HG02870 (cell line): ENCODE data around the gene FPR1.

Source experiments
- ATAC-seq: cut with Tn5 transposase; IDR thresholded peaks from one replicate; pipeline ENCODE4 v1.9.1; 2021; ENCODE audit warnings: mild to moderate bottlenecking, moderate library complexity; ENCODE audit not compliant: unreplicated experiment

The FPR1 gene

GRCh38 chr19:51708811-51709210 lies 42.9 kb downstream of the FPR1 start:
- ATAC-seq, result no peak

GRCh38 chr19:51706885-51707284 lies 44.8 kb downstream of the FPR1 start:
- ATAC-seq, result no peak

GRCh38 chr19:51706296-51706695 lies 45.4 kb downstream of the FPR1 start:
- ATAC-seq, result no peak

GRCh38 chr19:51704626-51705025 lies 47.1 kb downstream of the FPR1 start:
- no peak for ATAC-seq

GRCh38 chr19:51703575-51704515 lies 47.8 kb downstream of the FPR1 start:
- ATAC-seq, result peak; percentile 79

GRCh38 chr19:51702825-51703574 lies 48.7 kb downstream of the FPR1 start:
- no peak for ATAC-seq

GRCh38 chr19:51702103-51702824 lies 49.4 kb downstream of the FPR1 start:
- no peak for ATAC-seq

GRCh38 chr19:51701468-51702100 lies 50.1 kb downstream of the FPR1 start:
- ATAC-seq, result no peak

- no peak for ATAC-seq
These were observed 52.5 kb downstream of the FPR1 start for GRCh38 chr19:51699170-51699569.

- no peak for ATAC-seq
These were observed 53.4 kb downstream of the FPR1 start for GRCh38 chr19:51698296-51698695.

GRCh38 chr19:51697169-51697776 lies 54.4 kb downstream of the FPR1 start:
- ATAC-seq, result no peak

GRCh38 chr19:51696606-51697005 lies 55.1 kb downstream of the FPR1 start:
- no peak for ATAC-seq
